Right lobe of liver (tissue), 6 donors: ENCODE measurements around the gene DHH. TPM values are rescaled to one million over a fixed set of nuclear protein-coding genes. Genes with fewer than 3 reads are reported as not detected.

Source experiments
- ATAC-seq, 4 donors: fragments of 200-7000 bp; cut with Tn5 transposase; one replicate each; pipeline ENCODE4 v1.9.1; 2020; ENCODE audit warnings: mild to moderate bottlenecking in 4 of 4, moderate library complexity in 4 of 4
- DNase-seq, 3 donors: peaks; one replicate each; pipeline ENCODE4 v3.0.0-alpha.2; 2020
- H3K27ac ChIP-seq, 3 donors: fragments of 200-600 bp; one replicate each; pipeline ENCODE4 v1.8.0; 2022
- H3K27me3 ChIP-seq, 2 donors: fragments of 200-600 bp; one replicate each; pipeline ENCODE4 v1.8.0; 2022
- H3K36me3 ChIP-seq, 4 donors: fragments of 200-600 bp; sonication (generic) in 1 of 4; one replicate each; pipeline versions ENCODE4 v1.5.1 to v1.8.0; 2017 to 2022; ENCODE audit warnings: control low read depth in 1 of 4
- H3K4me1 ChIP-seq, 4 donors: fragments of 200-600 bp; sonication (generic) in 1 of 4; one replicate each; pipeline versions ENCODE4 v1.5.1 to v1.8.0; 2017 to 2022; ENCODE audit warnings: control low read depth in 1 of 4
- H3K4me3 ChIP-seq, 3 donors: fragments of 200-600 bp; one replicate each; pipeline ENCODE4 v1.8.0; 2022
- H3K9me3 ChIP-seq, 4 donors: fragments of 200-600 bp; sonication (generic) in 1 of 4; one replicate each; pipeline versions ENCODE4 v1.5.1 to v1.8.0; 2017 to 2022; ENCODE audit warnings: control low read depth in 1 of 4
- CTCF ChIP-seq, 4 donors: fragments of 200-600 bp in 3 of 4; fragments of 450-650 bp in 1 of 4; IDR thresholded peaks; one replicate each; pipeline versions ENCODE4 v1.5.1 to v1.8.0; 2016 to 2022; ENCODE audit warnings: antibody characterized with exemption in 4 of 4, mild to moderate bottlenecking in 2 of 4
- POLR2A ChIP-seq: fragments of 450-650 bp; IDR thresholded peaks from one replicate; pipeline ENCODE4 v1.6.1; 2017; ENCODE audit warnings: antibody characterized with exemption, mild to moderate bottlenecking
- WGBS: methylation state at CpG from one replicate; pipeline ENCODE4 v1.1.6; 2018; ENCODE audit warnings: low coverage, low lambda C conversion rate; ENCODE audit not compliant: insufficient coverage; ENCODE audit errors: missing lambda C conversion rate; 5-methylcytosine and 5-hydroxymethylcytosine counted together
- intact Hi-C, 2 donors: fragments of 100-400 bp; cut with DNase I; formaldehyde crosslinking; loops; one replicate each; pipeline versions ENCODE4 v1.11.2 to v1.14.1; 2022
- total RNA-seq, 6 experiments: library from RNA; depleted of rRNA in 2 of 6; stranded (reverse); fragments of >200 nt in 2 of 6; fragmentation: NEBNext Ultra II Directional in 3 of 6; extraction: Animal tissue kit (Norgen Biotek cat#: 25700) in 3 of 6; gene quantifications; one replicate each; pipeline versions ENCODE4 v1.1.0 to v1.2.4, GENCODE V29; 2016 to 2023
- donor health status: DM: no; HTN: yes; CAD: no.
- donor health status: DM: no; HTN: no; CAD: no.
- donor health status: DM: no; HTN: no; CAD: no.
- donor health status: DM: no; HTN: yes; CAD: no.
- donor health status: DM: no; HTN: yes; CAD: no.

DHH gene
- total RNA-seq, 6 experiments from 2014 or later = 0.04 to 0.13 (median 0.07) TPM; not detected in 3

- WGBS = 100% methylated on average over 3 of the region's 6 CpGs
- H3K27ac ChIP-seq = no peak overlapping the region
- no peak for DNase-seq
Observed at GRCh38 chr12:49100380-49100779, 5.8 kb upstream of the DHH start.

GRCh38 chr12:49098703-49099102, 4.1 kb upstream of the DHH start:
- Histone ChIP-seq H3K4me1 (peaks cover 0 to 11% (median 0%) of the 10 kb centered on the region in 4 donors), H3K36me3 (peaks cover 0 to 54% (median 26%) of the 10 kb centered on the region in 4 donors), H3K27me3 (no peaks in the 10 kb centered on the region), H3K27ac (no peak overlapping the region), H3K4me3 (no peak overlapping the region), H3K9me3 (no peaks in the 10 kb centered on the region)
- intact Hi-C loops = no loop called here
- DNase-seq (no peak), ATAC-seq (no peak)
- TF ChIP-seq POLR2A = no peak
- TF ChIP-seq CTCF (IDR thresholded peaks at IDR 0.05) = no peak
- WGBS = 91% methylated on average over 2 of the region's 2 CpGs

More at GRCh38 chr12:49100380-49100779, 5.8 kb upstream of the DHH start:
- intact Hi-C loops = no loop called here
- no peaks in the 10 kb centered on the region for H3K4me1 ChIP-seq
- H3K9me3 ChIP-seq = no peaks in the 10 kb centered on the region
- TF ChIP-seq CTCF (IDR thresholded peaks at IDR 0.05) = no peak
- TF ChIP-seq POLR2A = no peak
- peaks cover 0 to 60% (median 30%) of the 10 kb centered on the region in 4 donors for H3K36me3 ChIP-seq
- H3K27me3 ChIP-seq = no peaks in the 10 kb centered on the region
- ATAC-seq = no peak
- no peak overlapping the region for H3K4me3 ChIP-seq

- peak; percentile 53 to 79 (median 75) for TF ChIP-seq CTCF (IDR thresholded peaks at IDR 0.05)
- TF ChIP-seq POLR2A = no peak
- Histone ChIP-seq H3K27ac (no peak overlapping the region), H3K27me3 (no peaks in the 10 kb centered on the region), H3K9me3 (no peaks in the 10 kb centered on the region), H3K4me1 (peaks cover 0 to 11% (median 0%) of the 10 kb centered on the region in 4 donors), H3K36me3 (peaks cover 0 to 48% (median 24%) of the 10 kb centered on the region in 4 donors), H3K4me3 (no peak overlapping the region)
- peak in 1 of 3 donors; percentile 44 for DNase-seq
- intact Hi-C loops = no loop called here
- ATAC-seq = peak; percentile 53 to 72 (median 68)
- 42% methylated on average over 3 of the region's 4 CpGs for WGBS
Observed at GRCh38 chr12:49098035-49098451, 3.4 kb upstream of the DHH start.

- no CpG with 5 or more reads among the region's 3 CpGs for WGBS
- peaks cover 0 to 41% (median 21%) of the 10 kb centered on the region in 4 donors for H3K36me3 ChIP-seq
Observed at GRCh38 chr12:49097381-49097780, 2.8 kb upstream of the DHH start.

More at GRCh38 chr12:49097381-49097780, 2.8 kb upstream of the DHH start:
- H3K4me1 ChIP-seq = peaks cover 0 to 11% (median 0%) of the 10 kb centered on the region in 4 donors
- no peak for ATAC-seq
- no peak overlapping the region for H3K4me3 ChIP-seq
- intact Hi-C loops = no loop called here
- no peaks in the 10 kb centered on the region for H3K9me3 ChIP-seq
- TF ChIP-seq CTCF (IDR thresholded peaks at IDR 0.05) = no peak
- no peak for TF ChIP-seq POLR2A
- H3K27ac ChIP-seq = no peak overlapping the region
- peaks cover 0 to 4% of the 10 kb centered on the region in 2 donors for H3K27me3 ChIP-seq
- no peak for DNase-seq
